Activated gamma-delta T cell (primary cell): ENCODE data around the gene PTPRO.

ENCODE experiments used
- DNase-seq: peaks from one replicate; lab custom pipeline; 2025; lab: John Stamatoyannopoulos, UW

Gene PTPRO

DNA sequence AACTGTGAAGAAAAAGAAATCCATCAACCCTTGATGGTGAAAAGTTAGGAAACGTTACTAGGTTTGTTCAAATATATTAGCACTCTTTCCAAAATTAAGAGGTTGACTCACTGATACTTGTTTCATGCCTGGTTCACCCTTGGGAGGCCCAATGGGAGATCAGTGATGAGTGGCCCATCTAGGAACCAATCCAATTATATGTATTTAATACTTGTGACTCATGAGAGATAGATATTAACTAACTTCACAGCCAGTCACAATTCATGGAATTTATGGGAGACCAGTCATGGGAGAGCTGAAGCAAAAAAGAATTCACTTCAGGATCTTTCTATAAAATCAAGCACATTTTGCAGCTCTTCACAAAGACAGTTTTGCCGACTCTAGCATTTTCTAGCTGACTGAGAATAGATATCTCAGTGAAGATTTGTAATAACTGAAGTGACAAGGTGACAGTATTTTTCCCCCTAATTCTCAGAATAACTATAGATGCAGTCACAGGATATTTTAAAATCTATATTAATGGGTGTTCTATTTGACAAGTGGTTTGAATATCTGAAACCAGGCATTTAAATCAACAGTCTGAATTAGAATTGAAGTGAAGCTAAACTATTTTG lies 236.7 kb downstream of the PTPRO start:
- DNase-seq = no peak

GRCh38 chr12:15561396-15561795 lies 239.1 kb downstream of the PTPRO start:
- DNase-seq = no peak

DNA sequence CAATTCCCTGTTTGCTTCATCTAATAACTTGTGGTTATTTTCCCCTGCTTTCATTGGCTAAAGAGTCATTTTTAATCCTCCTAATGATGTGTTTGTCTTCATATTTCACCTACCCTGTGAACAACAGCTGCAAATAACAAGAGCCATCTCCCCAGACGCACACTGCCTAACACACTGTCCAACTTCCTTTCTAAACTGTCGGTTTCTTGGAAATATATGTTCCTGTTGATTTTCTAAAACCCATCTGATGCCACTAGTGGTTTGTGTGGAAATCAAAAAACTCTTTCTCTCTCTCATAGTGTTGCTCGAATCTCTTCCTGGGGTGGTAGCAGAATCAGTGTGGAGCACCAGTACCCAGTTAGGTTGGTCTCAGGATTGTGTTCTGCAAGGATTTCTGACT lies 240.0 kb downstream of the PTPRO start:
- no peak for DNase-seq

GRCh38 chr12:15563663-15564062 lies 241.4 kb downstream of the PTPRO start:
- DNase-seq = no peak

DNA sequence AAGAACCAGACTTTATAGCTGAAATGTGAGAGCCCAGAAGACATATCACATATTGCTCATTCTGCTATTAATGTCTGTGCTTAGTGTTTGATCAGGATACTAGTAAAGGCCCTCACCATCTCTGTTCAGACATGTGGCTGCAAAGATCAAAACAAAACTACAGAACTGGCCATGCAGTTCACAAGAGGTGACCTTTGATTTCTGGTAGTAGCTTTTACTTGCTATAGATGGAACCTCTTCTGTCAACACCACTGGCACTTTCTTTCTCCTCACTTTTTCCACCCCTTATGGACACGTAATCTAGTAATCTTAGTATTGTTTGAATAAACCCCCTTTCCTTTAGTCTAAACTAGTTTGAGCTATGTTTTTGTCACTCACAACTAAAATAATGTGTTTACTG lies 252.0 kb downstream of the PTPRO start:
- no peak for DNase-seq

GRCh38 chr12:15575671-15576541 lies 253.6 kb downstream of the PTPRO start:
- DNase-seq = no peak

- DNase-seq = no peak
Measured at GRCh38 chr12:15580431-15580830, 258.1 kb downstream of the PTPRO start.

DNA sequence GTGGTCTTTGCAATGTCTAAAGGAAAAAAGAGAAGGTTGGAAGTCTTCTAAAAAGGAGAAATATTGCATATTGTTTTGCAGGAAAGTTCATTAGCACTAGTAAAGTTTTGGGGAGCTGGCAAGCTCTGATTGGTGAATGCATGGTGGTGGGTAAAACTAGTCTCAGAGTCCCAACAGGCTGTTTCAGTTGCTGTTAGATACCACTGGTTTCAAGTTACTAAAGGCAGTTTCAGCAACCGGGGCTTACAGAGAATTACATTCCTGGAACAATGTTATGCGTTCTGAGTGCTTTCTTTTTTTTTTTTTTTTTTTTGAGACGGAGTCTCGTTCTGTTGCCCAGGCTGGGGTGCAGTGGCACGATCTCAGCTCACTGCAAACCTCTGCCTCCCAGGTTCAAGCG lies 258.7 kb downstream of the PTPRO start:
- DNase-seq = no peak

- no peak for DNase-seq
Measured at GRCh38 chr12:15583804-15584203, 261.5 kb downstream of the PTPRO start.

GRCh38 chr12:15584366-15585041 lies 262.2 kb downstream of the PTPRO start:
- DNase-seq = no peak

GRCh38 chr12:15589328-15590032 lies 267.2 kb downstream of the PTPRO start:
- no peak for DNase-seq

GRCh38 chr12:15590180-15590826 lies 268.0 kb downstream of the PTPRO start:
- DNase-seq = no peak

DNA sequence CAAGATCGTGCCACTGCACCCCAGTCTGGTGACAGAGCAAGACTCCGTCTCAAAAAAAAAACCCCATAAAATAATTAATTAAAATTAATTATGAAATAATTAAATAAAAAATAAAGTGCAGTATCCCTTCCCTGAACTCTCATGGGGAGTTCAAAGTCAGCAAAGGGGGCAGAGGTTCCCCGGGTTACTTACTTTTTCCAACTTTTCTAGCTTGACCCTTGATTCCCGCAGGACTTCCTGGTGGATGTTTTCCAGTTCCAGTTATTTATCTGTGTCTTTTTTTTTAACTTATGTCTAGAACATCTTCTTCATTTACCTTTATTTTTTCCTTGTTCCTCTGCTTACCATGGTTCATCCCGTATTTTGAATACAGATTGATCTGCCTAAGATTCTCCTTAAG lies 269.5 kb downstream of the PTPRO start:
- DNase-seq = no peak

GRCh38 chr12:15592934-15593333 lies 270.6 kb downstream of the PTPRO start:
- no peak for DNase-seq

- no peak for DNase-seq
Measured at GRCh38 chr12:15596174-15596573, 273.9 kb downstream of the PTPRO start.

DNA sequence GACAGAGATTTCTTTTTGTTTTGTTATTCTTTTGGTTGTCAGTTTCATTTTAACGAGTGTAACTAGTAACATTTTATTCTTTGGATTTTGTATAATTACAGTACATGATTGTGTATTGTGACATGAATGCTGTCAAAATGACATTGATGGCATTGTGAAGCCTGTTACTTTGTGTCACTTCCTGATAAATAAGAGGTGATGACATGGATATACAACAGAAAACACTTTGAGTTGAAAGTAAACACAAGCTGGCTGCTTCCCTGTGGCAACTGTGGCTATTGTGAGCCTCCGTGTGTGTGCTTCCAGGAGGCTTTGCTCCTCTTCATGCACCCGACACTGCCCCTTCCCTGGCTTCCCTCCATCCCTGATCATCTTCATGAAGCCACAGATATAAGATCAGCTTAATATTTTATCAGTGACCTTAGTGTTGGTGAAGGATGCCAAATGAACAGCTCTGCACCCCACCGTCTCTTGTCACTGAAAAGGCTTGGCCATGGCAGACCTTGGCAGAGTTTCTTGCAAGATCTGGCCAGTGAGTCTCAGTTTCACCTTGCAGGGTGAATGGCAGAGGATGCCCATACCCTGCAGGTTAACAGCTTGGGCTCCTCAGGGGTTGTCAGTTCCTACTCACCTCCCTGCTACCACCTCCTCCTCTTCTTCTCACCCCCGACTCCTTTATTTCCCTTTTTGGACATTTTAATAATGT lies 275.0 kb downstream of the PTPRO start:
- DNase-seq = no peak

GRCh38 chr12:15599266-15600037 lies 277.1 kb downstream of the PTPRO start:
- no peak for DNase-seq

GRCh38 chr12:15600223-15600935 lies 278.1 kb downstream of the PTPRO start:
- DNase-seq = no peak

DNA sequence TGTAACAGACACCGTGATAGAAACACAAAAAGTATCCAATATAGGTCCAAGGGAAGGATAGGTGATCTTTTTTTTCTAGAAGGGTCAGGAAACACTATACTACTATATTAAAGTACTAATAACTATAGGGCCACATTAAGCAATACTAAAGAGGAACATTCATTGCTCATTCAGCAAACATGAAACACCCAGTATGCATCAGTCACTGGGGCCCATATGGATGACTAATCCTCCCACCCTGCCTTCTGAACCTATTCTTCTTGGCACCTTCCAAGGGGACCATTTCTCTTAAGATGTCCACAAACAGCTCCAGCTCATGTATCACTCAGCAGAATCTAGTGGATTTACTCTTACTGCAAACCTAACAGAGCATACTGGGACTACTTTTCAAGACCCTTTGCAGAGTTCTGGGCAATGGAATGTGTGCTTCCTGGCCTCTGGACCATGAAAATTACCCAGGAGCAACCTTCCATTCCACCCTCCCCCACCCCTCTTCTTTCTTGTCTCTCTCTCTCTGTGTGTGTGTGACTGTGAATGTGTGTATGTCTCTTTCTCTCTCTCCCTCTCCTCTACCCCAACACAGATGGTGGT lies 279.0 kb downstream of the PTPRO start:
- no peak for DNase-seq
